BE2C (cell line): ENCODE results near the gene USP1.

ENCODE experiments used
- DNase-seq: peaks from one replicate; pipeline ENCODE4 v3.0.0-alpha.2; 2020
- H3K27me3 ChIP-seq: fragments of 250-450 bp; sonication (Bioruptor Pico); 2 replicates; pipeline ENCODE4 v1.5.1; 2020; ENCODE audit warnings: mild to moderate bottlenecking
- H3K36me3 ChIP-seq: fragments of 250-450 bp; sonication (Bioruptor Pico); 2 replicates; pipeline ENCODE4 v1.5.1; 2020; ENCODE audit warnings: mild to moderate bottlenecking
- H3K4me1 ChIP-seq: fragments of 250-450 bp; sonication (Bioruptor Pico); 2 replicates; pipeline ENCODE4 v1.5.1; 2020
- H3K4me3 ChIP-seq: 2 replicates; pipeline ENCODE4 v1.5.1; 2011; ENCODE audit warnings: low read depth, low read length
- H3K9me3 ChIP-seq: fragments of 250-450 bp; sonication (Bioruptor Pico); 2 replicates; pipeline ENCODE4 v1.5.1; 2020
- CTCF ChIP-seq: IDR thresholded peaks from 2 replicates; pipeline ENCODE4 v1.5.1; 2012; ENCODE audit warnings: mild to moderate bottlenecking, low read depth, low read length

The USP1 gene

GRCh38 chr1:62429581-62429980 is 7.3 kb upstream of the USP1 start:
- no peaks in the 10 kb centered on the region for H3K27me3 ChIP-seq
- DNase-seq, result no peak
- no peaks in the 10 kb centered on the region for H3K4me1 ChIP-seq
- H3K4me3 ChIP-seq, result no peak overlapping the region
- no peaks in the 10 kb centered on the region for H3K9me3 ChIP-seq
- no peaks in the 10 kb centered on the region for H3K36me3 ChIP-seq
- TF ChIP-seq CTCF, result no peak

- H3K36me3 ChIP-seq, result no peaks in the 10 kb centered on the region
- peak; percentile 17; the same call in 1 of the 2 replicates for TF ChIP-seq CTCF
- H3K4me3 ChIP-seq, result no peak overlapping the region
- no peak for DNase-seq
- H3K4me1 ChIP-seq, result no peaks in the 10 kb centered on the region
- no peaks in the 10 kb centered on the region for H3K27me3 ChIP-seq
- no peaks in the 10 kb centered on the region for H3K9me3 ChIP-seq
Observed at GRCh38 chr1:62433861-62434617, 2.8 kb upstream of the USP1 start.

- Histone ChIP-seq H3K9me3 (no peaks in the 10 kb centered on the region), H3K27me3 (no peaks in the 10 kb centered on the region), H3K36me3 (no peaks in the 10 kb centered on the region), H3K4me3 (no peak overlapping the region), H3K4me1 (no peaks in the 10 kb centered on the region)
- DNase-seq, result no peak
- no peak for TF ChIP-seq CTCF
Observed at GRCh38 chr1:62434618-62435001, 2.2 kb upstream of the USP1 start.

GRCh38 chr1:62435231-62436038 is 1.4 kb upstream of the USP1 start:
- TF ChIP-seq CTCF, result no peak
- H3K27me3 ChIP-seq, result no peaks in the 10 kb centered on the region
- no peaks in the 10 kb centered on the region for H3K4me1 ChIP-seq
- no peaks in the 10 kb centered on the region for H3K36me3 ChIP-seq
- no peak for DNase-seq
- peak overlapping the region; percentile 76 for H3K4me3 ChIP-seq
- H3K9me3 ChIP-seq, result no peaks in the 10 kb centered on the region

- no peak for TF ChIP-seq CTCF
- Histone ChIP-seq H3K4me3 (peak overlapping the region; percentile 76), H3K4me1 (no peaks in the 10 kb centered on the region), H3K9me3 (no peaks in the 10 kb centered on the region), H3K36me3 (no peaks in the 10 kb centered on the region), H3K27me3 (no peaks in the 10 kb centered on the region)
- peak; percentile 92 for DNase-seq
Observed at GRCh38 chr1:62436039-62436465, 797 bp upstream of the USP1 start.
